ENCODE results near the gene CTIF. TPM values are rescaled to one million over a fixed set of nuclear protein-coding genes. Genes with fewer than 3 reads are reported as not detected.
A peak's percentile ranks its signal among the peaks of the same experiment; 100 is the strongest.

Gene CTIF
- total and polyA plus RNA-seq, 10 donors = 5.2 to 39.2 (median 18.5) TPM

DNA sequence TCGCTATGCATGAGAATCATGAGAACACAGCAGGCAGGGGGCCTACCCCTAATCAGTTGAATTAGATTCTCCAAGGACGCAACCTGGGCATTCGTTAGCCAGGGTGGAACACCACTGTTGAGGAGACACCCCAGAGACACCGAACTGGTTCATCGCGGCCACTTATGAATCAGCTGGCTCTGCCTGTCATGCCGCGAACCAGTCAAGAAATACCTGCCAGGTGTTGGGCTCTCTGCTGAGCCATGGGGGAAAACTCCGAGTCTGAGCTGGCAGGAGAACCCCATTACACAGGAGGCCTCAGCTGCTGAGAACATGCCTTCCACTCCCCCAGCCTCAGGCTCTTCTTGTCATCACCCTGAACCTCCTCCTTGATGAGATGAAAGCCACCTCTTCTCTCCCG is 227.7 kb downstream of the CTIF start:
- peak; percentile 56 for DNase-seq

GRCh38 chr18:48767090-48767690 is 228.4 kb downstream of the CTIF start:
- WGBS, 5 donors = 76 to 86% (median 85%) methylated on average over 10 of the region's 10 CpGs
- Histone ChIP-seq H3K27me3 (replicated peaks in 1 of 7) (no peaks in the 10 kb centered on the region), H3K27ac (no peak overlapping the region), H3K36me3 (peaks cover 0 to 53% (median 0%) of the 10 kb centered on the region in 6 donors), H3K4me3 (no peak overlapping the region), H3K9me3 (no peaks in the 10 kb centered on the region), H3K4me1 (no peaks in the 10 kb centered on the region)
- DNase-seq = peak; percentile 23
- intact Hi-C loops (cut with DNase I; ENCODE audit: low total_unique reads) = no loop called here
- TF ChIP-seq CTCF (IDR thresholded peaks at IDR 0.05 in 8 of 11, conservative IDR thresholded peaks at IDR 0.05 in 3 of 11) = no peak
- TF ChIP-seq POLR2AphosphoS5 (IDR thresholded peaks at IDR 0.05) = no peak
- TF ChIP-seq POLR2A (IDR thresholded peaks at IDR 0.05) = no peak

More for the DNA sequence above, 227.7 kb downstream of the CTIF start:
- H3K27ac ChIP-seq = no peak overlapping the region
- H3K9me3 ChIP-seq = no peaks in the 10 kb centered on the region
- H3K27me3 ChIP-seq (replicated peaks in 1 of 7) = no peaks in the 10 kb centered on the region
- no peak for TF ChIP-seq POLR2AphosphoS5 (IDR thresholded peaks at IDR 0.05)
- TF ChIP-seq POLR2A (IDR thresholded peaks at IDR 0.05) = no peak
- TF ChIP-seq CTCF (IDR thresholded peaks at IDR 0.05 in 8 of 11, conservative IDR thresholded peaks at IDR 0.05 in 3 of 11) = no peak
- intact Hi-C loops (cut with DNase I; ENCODE audit: low total_unique reads) = no loop called here
- H3K4me1 ChIP-seq = no peaks in the 10 kb centered on the region
- no peak overlapping the region for H3K4me3 ChIP-seq
- WGBS, 5 donors = 90 to 96% (median 91%) methylated on average over 10 of the region's 10 CpGs
- H3K36me3 ChIP-seq = peaks cover 0 to 60% (median 3%) of the 10 kb centered on the region in 6 donors

GRCh38 chr18:48769006-48769636 is 230.3 kb downstream of the CTIF start:
- intact Hi-C loops (cut with DNase I; ENCODE audit: low total_unique reads) = no loop called here

More at GRCh38 chr18:48769006-48769636, 230.3 kb downstream of the CTIF start:
- Histone ChIP-seq H3K4me3 (no peak overlapping the region), H3K4me1 (no peaks in the 10 kb centered on the region), H3K27ac (no peak overlapping the region), H3K36me3 (peaks cover 0 to 33% (median 0%) of the 10 kb centered on the region in 6 donors), H3K9me3 (peaks cover 0 to 4% (median 0%) of the 10 kb centered on the region in 8 donors), H3K27me3 (replicated peaks in 1 of 7) (no peaks in the 10 kb centered on the region)
- no peak for TF ChIP-seq POLR2AphosphoS5 (IDR thresholded peaks at IDR 0.05)
- no peak for TF ChIP-seq CTCF (IDR thresholded peaks at IDR 0.05 in 8 of 11, conservative IDR thresholded peaks at IDR 0.05 in 3 of 11)
- TF ChIP-seq POLR2A (IDR thresholded peaks at IDR 0.05) = no peak
- DNase-seq = no peak
- 79 to 91% (median 84%) methylated on average over 8 to 10 of the region's 10 CpGs for WGBS, 5 donors
